Measurements from ENCODE around the gene COMMD1. TPM values are rescaled to one million over a fixed set of nuclear protein-coding genes. Genes with fewer than 3 reads are reported as not detected.

The COMMD1 gene
- 22.7 and 26.3 TPM in 2 replicates for total RNA-seq

GRCh38 chr2:61905372-61906185 lies at the start of gene COMMD1:
Gene COMMD1, plus strand, starts transcription at chr2:61905674. Its CDS starts 5 bp downstream, at chr2:61905679.

GRCh38 chr2:61888267-61889055 lies 17.0 kb upstream of the COMMD1 start, which contains the start of gene CCT4:
Gene CCT4, minus strand, starts transcription at chr2:61888656. Its CDS starts 149 bp downstream, at chr2:61888507.

Other genes starting within 250 kb of the COMMD1 start
- 1.0 and 1.8 TPM in 2 replicates for gene FAM161A, start 51.6 kb upstream of the COMMD1 start, total RNA-seq
- gene CCT4, start 17.0 kb upstream of the COMMD1 start, total RNA-seq = 146 and 158 TPM in 2 replicates

All from nasal cavity respiratory epithelium epithelial cell of viscerocranial mucosa (primary cell).